OCI-LY1 (cell line): ENCODE measurements around the gene MOK.

Experiments
- H2AFZ ChIP-seq: fragments of 200-600 bp; sonication (generic), shearing (Covaris generic); 2 replicates; pipeline ENCODE4 v1.6.0; 2014; ENCODE audit warnings: antibody characterized with exemption, mild to moderate bottlenecking, low read length
- H3F3A ChIP-seq: fragments of 200-600 bp; sonication (generic), shearing (Covaris generic); 2 replicates; pipeline ENCODE4 v1.6.0; 2014; ENCODE audit warnings: mild to moderate bottlenecking, antibody characterized with exemption, low read length, moderate library complexity; ENCODE audit not compliant: insufficient read depth
- H3K27ac ChIP-seq: fragments of 200-600 bp; sonication (generic); 2 replicates; pipeline ENCODE4 v1.5.1; 2014; ENCODE audit warnings: low read length, mixed run types, mild to moderate bottlenecking, low read depth; ENCODE audit not compliant: poor library complexity, severe bottlenecking
- H3K27me3 ChIP-seq: fragments of 200-600 bp; sonication (generic); 2 replicates; pipeline ENCODE4 v1.6.0; 2014; ENCODE audit warnings: antibody characterized with exemption, mild to moderate bottlenecking, low read length, moderate library complexity; ENCODE audit not compliant: insufficient read depth
- H3K36me3 ChIP-seq: fragments of 200-600 bp; sonication (generic); 2 replicates; pipeline ENCODE4 v1.6.1; 2014; ENCODE audit warnings: mild to moderate bottlenecking, antibody characterized with exemption, low read length, moderate library complexity, mixed read lengths; ENCODE audit not compliant: insufficient read depth
- H3K4me1 ChIP-seq: fragments of 200-600 bp; sonication (generic); 2 replicates; pipeline ENCODE4 v1.5.1; 2014; ENCODE audit warnings: mild to moderate bottlenecking, low read length, moderate library complexity; ENCODE audit not compliant: insufficient read depth, severe bottlenecking
- H3K4me2 ChIP-seq: fragments of 200-600 bp; sonication (generic), shearing (Covaris generic); 2 replicates; pipeline ENCODE4 v1.6.1; 2014; ENCODE audit warnings: low read length
- H3K4me3 ChIP-seq: fragments of 200-600 bp; sonication (generic); 2 replicates; pipeline ENCODE4 v1.5.1; 2014; ENCODE audit warnings: low read length, low read depth, mild to moderate bottlenecking, mixed read lengths; ENCODE audit not compliant: poor library complexity, severe bottlenecking
- H3K79me2 ChIP-seq: fragments of 200-600 bp; shearing (Covaris generic); 2 replicates; pipeline ENCODE4 v1.6.1; 2016; ENCODE audit warnings: mixed run types, low read length, mixed read lengths; ENCODE audit not compliant: insufficient read depth
- H3K9ac ChIP-seq: fragments of 200-600 bp; sonication (generic), shearing (Covaris generic); 2 replicates; pipeline ENCODE4 v1.6.1; 2014; ENCODE audit warnings: mild to moderate bottlenecking, low read length, mixed read lengths
- H3K9me2 ChIP-seq: fragments of 200-600 bp; sonication (generic), shearing (Covaris generic); 2 replicates; pipeline ENCODE4 v1.6.1; 2014; ENCODE audit warnings: low read depth, mild to moderate bottlenecking, low read length, mixed read lengths
- H3K9me3 ChIP-seq: fragments of 200-600 bp; shearing (Covaris generic); 2 replicates; pipeline ENCODE4 v1.6.1; 2014; ENCODE audit warnings: low read length, mixed read lengths
- H4K20me1 ChIP-seq: fragments of 200-600 bp; sonication (generic), shearing (Covaris generic); 2 replicates; pipeline ENCODE4 v1.6.0; 2016; ENCODE audit warnings: mild to moderate bottlenecking, low read length; ENCODE audit not compliant: insufficient read depth
- CTCF ChIP-seq: fragments of 200-600 bp; sonication (generic), shearing (Covaris generic); IDR thresholded peaks from 2 replicates; pipeline ENCODE4 v1.5.1; 2017; ENCODE audit warnings: mild to moderate bottlenecking, antibody characterized with exemption, low read length, moderate library complexity, mixed read lengths
- EZH2 ChIP-seq: fragments of 200-600 bp; sonication (generic), shearing (Covaris generic); IDR thresholded peaks from 2 replicates; pipeline ENCODE4 v1.8.0; 2017; ENCODE audit warnings: borderline replicate concordance, mixed run types, mild to moderate bottlenecking, antibody characterized with exemption, low read length, moderate library complexity, mixed read lengths

Gene MOK

DNA sequence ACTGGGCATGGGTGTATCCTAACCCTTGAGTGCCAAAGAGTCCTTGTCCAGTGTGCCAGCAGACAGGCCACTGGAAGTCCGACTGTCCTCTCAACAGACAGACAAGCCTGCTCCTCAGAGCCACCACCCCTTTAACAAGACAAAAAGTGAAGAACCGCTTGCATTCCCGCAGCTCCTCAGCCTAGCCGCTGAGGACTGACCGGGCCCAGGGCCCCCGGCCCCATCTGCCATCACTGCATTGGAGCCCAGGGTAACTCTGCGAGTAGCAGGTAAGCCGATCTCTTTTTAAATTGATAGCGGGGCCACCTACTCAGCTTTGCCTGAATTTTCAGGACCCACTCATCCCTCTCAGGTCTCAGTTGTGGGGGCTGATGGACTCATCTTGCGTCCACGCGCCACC, 68.9 kb downstream of the MOK start:
- H3K9ac ChIP-seq = no peak overlapping the region
- H3K4me3 ChIP-seq = no peak overlapping the region
- H3K79me2 ChIP-seq = no peaks in the 10 kb centered on the region
- no peaks in the 10 kb centered on the region for H3F3A ChIP-seq
- TF ChIP-seq CTCF (no peak), EZH2 (no peak)
- H3K27me3 ChIP-seq = no peaks in the 10 kb centered on the region
- H3K4me1 ChIP-seq = peaks cover 33% of the 10 kb centered on the region
- no peak overlapping the region for H3K4me2 ChIP-seq
- no peaks in the 10 kb centered on the region for H3K9me3 ChIP-seq
- H3K36me3 ChIP-seq = peaks cover 17% of the 10 kb centered on the region; the same call in 1 of the 2 replicates
- H3K27ac ChIP-seq = no peak overlapping the region
- H3K9me2 ChIP-seq = no peaks in the 10 kb centered on the region
- no peaks in the 10 kb centered on the region for H4K20me1 ChIP-seq
- H2AFZ ChIP-seq = no peak overlapping the region

- H3K4me2 ChIP-seq = peak overlapping the region; percentile 79
- no peaks in the 10 kb centered on the region for H3K9me3 ChIP-seq
- H3K27ac ChIP-seq = peak overlapping the region; percentile 82
- TF ChIP-seq CTCF = peak; percentile 62
- TF ChIP-seq EZH2 = no peak
- H3K36me3 ChIP-seq = peaks cover 23% of the 10 kb centered on the region; the same call in 1 of the 2 replicates
- 0 out of 2 replicates have a peak overlapping the region, but pooled peaks have one; percentile 28 for H2AFZ ChIP-seq
- no peaks in the 10 kb centered on the region for H3K27me3 ChIP-seq
- peaks cover 39% of the 10 kb centered on the region for H3K4me1 ChIP-seq
- no peaks in the 10 kb centered on the region for H4K20me1 ChIP-seq
- peak overlapping the region; percentile 78 for H3K9ac ChIP-seq
- no peaks in the 10 kb centered on the region for H3K79me2 ChIP-seq
- peak overlapping the region; percentile 80 for H3K4me3 ChIP-seq
- H3K9me2 ChIP-seq = no peaks in the 10 kb centered on the region
- no peaks in the 10 kb centered on the region for H3F3A ChIP-seq
Measured at GRCh38 chr14:102235275-102235897, 69.6 kb downstream of the MOK start.

DNA sequence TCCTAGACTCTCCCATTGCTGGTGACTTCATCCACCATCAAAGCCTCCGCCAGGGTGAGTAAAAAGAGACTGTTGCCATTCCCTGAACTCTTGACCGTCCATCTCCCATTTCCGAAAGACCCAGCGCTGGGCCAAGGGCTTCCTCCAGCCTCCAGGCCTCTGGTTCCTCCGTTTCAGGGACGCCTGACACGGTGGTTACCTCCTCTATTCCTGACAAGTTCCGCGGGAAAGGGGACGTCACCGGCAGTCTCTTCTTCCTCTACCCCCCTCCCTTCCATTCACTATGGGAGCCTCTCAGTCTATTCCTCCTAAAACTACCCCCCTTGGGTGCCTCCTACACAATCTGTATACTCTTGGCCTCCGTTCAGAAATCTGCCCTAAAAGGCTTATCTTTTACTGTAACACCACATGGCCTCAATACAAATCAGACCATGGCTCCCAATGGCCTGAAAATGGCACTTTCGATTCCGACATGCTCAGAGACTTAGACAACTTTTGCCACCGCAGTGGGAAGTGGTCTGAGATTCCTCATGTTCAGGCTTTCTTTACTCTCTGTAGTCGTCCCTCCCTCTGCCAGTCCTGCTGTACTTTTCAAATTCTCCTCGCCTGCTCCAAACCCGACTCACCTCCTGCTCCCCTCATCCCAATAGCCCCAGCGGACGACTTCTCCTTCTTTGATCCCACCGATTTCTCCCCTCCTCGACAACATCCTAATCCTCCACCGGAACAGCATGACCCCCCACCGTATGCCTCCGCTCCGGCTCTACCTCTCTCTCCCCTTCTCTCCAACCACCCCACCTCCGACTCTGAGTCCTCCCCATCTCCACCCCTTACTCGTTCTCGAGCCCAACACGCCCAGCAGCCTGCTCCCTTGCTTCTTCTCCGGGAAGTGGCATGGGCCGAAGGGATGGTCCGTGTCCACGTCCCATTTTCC, 70.4 kb downstream of the MOK start:
- Histone ChIP-seq H3K27ac (peak overlapping the region; percentile 82), H3K9me2 (no peaks in the 10 kb centered on the region), H2AFZ (0 out of 2 replicates have a peak overlapping the region, but pooled peaks have one; percentile 28), H3K27me3 (no peaks in the 10 kb centered on the region), H3K4me1 (peaks cover 41% of the 10 kb centered on the region), H3K36me3 (peaks cover 24% of the 10 kb centered on the region; the same call in 1 of the 2 replicates), H3K79me2 (no peaks in the 10 kb centered on the region), H3K9ac (peak overlapping the region; percentile 78), H3K4me2 (peak overlapping the region; percentile 79), H3K4me3 (peak overlapping the region; percentile 80), H4K20me1 (no peaks in the 10 kb centered on the region), H3K9me3 (no peaks in the 10 kb centered on the region), H3F3A (no peaks in the 10 kb centered on the region)
- TF ChIP-seq CTCF = no peak
- TF ChIP-seq EZH2 = no peak
